GM21529 (cell line): ENCODE data around the gene MMP10.
A peak's percentile ranks its signal among the peaks of the same experiment; 100 is the strongest.
"Not testable (repeated sequence)": the region's sequence is repeated elsewhere in the genome, so short reads cannot be mapped to it uniquely, and the experiment has no call there.

Experiments used
- ATAC-seq: cut with Tn5 transposase; IDR thresholded peaks from one replicate; pipeline ENCODE4 v1.9.1; 2021; ENCODE audit not compliant: unreplicated experiment

MMP10 gene

DNA sequence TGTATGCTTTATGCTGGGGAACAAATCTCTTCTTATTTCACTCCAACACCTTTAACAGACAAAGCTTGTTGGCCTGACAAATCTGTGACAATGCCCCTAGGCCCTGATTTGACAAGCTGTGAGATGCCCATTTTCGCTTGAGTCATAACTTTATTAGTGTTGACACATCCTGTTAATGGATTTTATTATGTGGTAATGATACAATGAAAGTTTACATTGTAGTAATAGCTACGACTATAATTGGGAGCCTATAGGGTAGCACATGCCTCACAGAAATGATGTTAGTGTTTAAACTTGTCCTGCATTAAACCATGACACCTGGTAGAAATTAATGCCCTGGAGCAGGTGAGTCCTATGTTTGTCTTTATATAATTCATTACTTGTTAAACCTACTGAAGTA is 3.3 kb upstream of the MMP10 start:
- no peak for ATAC-seq

DNA sequence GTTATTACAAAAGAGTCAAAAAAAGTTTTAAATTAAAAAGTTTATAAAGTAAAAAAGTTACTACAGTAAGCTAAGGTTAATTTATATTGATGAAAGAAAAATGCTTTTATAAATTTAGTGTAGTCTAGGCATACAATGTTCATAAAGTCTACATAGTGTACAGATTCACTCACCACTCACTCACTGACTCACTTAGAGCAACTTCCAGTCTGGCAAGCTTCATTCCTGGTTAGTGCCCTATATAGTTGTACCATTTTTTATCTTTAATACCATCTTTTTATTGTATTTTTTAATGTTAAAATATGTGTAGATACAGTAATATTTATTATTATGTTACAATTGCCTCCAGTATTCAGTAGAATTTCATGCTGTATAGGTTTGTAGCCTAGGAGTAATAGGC is 2.6 kb upstream of the MMP10 start:
- no peak for ATAC-seq

DNA sequence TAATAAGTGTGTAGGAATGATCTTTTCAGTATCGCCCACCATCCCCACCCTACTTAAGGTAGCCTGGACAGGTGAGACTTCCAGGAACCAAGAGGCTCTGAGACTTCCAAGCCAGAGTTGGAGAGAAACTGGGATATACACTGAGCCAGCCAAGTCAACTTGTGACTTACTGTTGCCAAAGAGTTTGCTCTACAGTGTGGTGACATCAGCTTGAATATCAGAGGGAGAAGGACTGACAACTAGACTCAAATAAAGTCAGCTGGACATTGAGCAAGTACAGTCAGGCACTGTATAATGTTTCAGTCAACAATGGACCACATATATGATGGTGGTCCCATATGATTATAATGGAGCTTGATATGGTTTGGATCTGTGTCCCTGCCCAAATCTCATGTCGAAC is 1.2 kb upstream of the MMP10 start:
- no peak for ATAC-seq

DNA sequence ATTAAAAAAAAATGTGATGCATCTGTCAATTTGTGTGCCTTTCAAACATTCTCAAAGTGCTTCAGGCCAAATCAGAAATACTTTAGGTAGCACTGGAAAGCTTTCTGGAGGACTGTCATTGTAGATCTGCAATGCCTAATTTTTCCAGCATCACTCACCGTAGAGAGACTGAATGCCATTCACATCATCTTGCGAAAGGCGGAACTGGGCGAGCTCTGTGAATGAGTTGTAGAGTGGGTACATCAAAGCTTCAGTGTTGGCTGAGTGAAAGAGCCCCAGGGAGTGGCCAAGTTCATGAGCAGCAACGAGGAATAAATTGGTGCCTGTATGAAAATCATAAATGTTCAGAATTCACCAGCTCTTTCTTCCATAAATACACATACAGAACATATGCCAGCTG is 4.0 kb downstream of the MMP10 start:
- ATAC-seq, result no peak

DNA sequence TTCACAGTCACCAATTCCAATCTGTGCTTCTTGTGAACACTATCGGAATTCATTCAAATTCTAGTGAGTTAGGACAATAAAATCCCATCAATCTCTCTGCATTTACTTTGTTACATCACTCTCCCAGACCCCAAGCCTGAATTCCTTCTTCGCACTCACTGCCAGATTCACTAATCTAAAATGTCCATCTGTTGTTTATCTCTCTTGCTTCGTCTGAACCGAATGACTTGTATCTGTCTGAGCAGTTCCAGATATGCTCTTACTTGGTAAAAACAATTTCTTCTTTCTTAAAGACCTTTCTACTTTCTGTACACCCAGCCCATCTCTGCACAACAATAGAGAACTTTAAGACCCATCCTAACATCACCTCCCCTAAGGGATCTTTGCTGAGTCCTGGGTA is 7.0 kb downstream of the MMP10 start:
- ATAC-seq, result no peak

DNA sequence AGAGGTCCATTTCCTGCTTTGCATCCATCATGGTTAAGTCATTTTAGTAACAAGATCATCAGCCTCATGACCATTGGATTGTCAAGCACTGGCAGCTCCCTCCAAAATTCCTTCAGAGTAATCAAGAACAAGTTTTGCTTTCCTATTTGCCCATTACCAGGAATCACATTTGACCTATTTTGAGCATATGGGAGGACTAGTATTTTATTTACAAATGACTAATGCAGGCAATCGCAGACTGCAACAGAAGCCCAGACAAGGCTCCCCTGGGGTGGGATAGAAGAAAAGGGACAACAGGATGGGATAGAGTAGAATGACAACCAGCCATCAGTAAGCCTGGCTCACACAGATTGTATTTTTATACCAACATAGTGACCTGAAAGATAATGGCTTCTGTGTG is 9.1 kb downstream of the MMP10 start:
- ATAC-seq, result no peak

DNA sequence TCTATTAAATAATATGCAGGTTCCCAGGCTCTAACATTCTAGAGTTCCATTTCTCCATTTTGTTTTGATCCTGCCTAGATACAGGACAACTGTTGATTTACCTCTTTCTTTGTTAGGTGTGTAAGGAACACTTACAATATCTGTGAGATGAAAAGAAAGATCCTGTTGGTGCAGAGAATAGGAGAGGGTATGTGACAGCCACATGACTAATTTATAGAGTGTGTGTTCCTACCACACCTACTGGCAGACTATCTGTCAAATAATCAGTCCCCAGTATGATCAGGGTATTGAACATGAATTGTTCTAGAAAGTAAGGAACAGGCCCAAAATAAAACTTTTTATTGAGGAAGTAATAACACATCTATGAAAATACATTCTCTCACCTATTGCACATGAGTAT is 10.2 kb downstream of the MMP10 start:
- ATAC-seq, result no peak

DNA sequence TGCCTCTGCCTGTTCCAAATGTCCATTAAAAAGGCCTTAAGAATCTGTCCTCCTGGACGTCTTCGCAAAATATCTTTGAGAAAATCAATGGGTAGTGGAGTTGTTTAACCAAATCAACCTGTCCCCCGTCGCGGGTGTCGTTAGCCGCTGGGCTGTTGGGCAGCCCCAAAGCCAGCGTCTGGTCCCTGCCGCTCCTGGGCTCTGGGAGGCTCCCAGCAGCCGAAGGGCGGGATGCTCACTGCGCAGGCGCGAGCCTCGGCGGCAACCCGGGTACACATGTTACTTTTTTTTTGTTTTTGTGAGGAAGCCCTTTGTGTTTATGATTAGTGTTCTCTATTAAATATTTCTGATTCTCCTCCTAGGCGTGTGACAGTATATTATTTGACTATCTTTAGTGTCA is 12.6 kb downstream of the MMP10 start:
- ATAC-seq, result no peak

DNA sequence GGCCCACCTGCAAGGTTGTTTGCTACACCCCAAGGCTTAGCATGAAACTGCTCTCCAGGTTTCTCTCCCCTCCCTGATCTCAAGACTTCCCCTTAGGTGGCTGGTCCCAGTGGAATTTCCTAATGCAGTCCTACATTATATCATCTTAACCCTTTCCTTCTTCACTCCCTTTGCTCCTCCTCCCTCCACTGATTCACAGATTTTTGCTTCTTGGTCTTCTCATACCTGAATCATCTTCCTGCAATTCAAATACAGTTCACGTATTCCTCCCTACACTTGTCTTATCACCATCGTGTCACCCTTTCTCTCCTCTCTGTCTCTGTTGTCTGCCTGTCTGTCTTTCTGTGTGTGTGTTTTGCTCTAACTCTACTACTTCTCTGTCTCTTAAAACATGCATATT is 17.0 kb downstream of the MMP10 start:
- no peak for ATAC-seq

DNA sequence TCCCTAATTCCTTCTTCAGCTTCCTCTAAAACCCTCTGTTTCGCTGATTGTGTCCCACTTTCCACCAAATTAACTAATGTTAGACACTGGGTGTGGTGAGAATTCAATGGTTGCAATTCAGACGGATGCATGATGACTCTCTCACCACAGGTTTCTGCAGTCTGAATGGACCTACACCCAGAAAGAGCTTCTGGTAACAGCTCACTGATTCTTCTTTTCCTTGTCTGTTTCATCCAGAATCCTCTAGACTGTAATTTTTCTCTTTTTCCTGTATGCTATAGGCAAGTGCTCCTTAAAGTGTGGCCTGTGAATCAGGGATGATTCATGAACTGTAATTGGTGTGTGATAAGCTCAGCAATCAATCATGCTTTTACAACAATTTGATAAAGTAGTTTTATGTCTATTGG is 18.1 kb downstream of the MMP10 start:
- no peak for ATAC-seq

DNA sequence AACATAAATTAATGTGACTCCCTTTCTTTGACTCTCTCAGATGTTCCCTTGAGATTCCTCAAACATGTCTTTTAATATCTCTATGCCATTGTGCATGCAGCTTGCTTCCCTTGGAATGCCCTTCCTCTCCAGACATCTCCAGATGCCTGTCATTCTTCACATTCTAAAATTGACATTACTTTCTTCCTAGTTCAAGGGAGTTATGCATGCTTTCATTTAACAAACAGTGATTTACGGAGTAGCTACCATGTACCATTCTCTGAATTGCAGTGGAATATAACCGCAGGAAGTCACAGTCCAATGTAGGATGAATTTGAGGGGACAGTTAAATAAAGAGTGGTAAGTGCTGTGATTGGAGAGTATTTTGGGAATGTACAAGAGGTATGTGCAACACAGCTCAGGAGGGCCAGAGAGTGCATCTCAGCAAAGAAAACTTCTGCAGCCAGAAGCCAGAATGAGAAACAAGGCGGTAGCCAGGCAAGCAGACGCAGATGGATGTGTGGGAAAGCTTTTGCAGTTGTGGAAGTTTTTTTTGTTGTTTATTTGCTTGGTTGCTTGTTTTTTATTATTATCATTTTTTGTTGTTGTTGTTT is 18.7 kb downstream of the MMP10 start:
- no peak for ATAC-seq

DNA sequence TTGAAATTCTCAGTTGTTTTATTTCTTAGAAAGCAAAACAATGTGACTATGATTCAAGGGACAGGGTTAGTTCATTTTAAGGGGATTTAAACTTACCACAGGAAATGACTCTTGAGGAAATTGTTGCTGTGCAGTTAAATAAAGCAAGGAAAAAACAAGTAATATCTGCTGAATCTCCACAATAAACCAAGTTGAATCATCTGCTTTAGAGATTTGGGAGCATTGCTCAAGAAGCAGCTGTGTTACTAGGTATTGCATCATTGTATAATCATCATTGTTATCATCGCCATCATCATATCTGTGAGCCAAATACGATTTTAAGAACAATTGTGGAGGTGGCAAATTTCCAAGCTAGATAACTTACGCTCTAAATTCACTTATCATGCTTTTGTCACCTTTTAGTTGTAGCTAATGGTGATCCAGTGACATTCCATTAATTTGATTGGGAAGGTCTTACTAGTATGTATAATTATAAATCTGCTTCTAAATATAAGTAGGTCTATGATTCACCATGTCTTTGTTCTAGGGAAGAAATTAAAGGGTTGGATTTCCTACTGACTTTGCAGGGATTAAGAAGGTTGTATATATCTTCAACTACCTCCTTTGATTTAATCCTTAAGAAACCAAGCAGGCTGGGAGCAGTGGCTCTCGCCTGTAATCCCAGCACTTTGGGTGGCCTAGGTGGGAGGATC is 19.9 kb downstream of the MMP10 start:
- no peak for ATAC-seq

DNA sequence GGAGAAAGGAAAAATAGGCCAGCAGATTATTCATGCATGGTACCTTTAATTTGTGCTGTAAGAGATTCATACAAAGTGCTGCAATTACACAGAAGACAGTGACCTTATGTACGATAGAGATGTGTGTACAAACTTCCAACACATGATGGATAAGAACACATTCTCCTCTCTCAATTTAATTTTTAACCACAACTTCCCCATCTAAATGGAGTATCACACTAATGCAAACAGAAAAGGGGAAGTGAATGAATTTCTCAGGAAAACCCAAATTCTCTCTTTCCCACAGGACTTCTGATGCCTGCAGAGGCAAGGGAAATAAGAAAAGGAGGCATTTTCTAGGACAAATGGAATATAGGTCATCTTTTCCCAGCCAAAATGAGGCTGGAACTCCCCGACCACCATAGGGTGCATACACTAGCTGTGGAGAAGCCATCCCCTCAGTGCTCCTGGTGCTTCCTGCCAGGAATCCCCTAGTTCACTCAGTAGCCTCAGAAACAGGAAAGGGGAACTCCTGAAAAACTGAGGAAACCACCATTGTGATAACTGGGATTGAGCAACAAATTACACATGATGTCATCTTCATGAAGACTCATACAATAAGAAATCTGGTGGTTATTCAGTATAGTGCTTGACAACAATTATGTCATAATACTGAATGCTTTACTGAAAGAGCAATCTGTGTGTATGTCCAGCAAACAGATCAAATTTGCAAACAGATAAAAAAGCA is 22.4 kb downstream of the MMP10 start:
- ATAC-seq, result no peak

DNA sequence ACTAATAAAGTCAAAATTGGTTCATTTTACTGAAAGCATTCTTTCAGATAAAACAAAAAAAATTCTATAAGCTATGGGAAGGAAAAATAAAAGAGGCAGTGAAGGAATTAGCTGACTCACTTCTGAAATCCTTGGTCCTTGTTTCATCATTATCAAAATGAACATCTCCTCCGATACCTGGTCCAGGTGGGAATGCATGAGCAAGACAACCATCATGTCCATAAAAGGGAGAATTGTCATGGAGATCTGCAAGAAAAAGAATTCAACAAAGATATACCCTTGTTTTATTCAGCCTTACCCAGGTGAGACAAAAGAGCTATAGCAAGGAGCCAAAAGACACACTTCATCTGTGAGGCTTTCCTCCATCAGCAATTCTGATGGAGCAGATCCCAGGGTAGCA is 27.2 kb downstream of the MMP10 start:
- no peak for ATAC-seq

DNA sequence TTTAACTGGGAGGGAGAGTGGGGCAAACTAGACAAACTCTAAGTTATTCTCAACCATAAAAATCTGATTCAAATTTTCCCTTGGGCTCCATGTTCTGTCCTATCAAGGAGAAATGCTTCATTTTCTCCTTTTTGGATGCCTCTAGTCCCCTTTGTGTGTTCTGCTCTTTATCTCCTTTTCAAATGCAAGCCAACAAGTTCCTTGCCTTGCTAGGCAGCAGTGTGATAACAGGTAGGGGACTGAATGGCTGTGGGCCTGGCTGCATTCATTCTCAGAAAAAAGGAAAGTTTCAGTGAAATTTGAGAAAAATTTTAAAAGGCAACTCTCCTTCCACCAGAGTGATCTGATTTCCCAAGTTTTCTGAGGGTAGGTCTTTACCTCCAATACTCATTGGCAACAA is 28.8 kb downstream of the MMP10 start:
- ATAC-seq, result no peak

DNA sequence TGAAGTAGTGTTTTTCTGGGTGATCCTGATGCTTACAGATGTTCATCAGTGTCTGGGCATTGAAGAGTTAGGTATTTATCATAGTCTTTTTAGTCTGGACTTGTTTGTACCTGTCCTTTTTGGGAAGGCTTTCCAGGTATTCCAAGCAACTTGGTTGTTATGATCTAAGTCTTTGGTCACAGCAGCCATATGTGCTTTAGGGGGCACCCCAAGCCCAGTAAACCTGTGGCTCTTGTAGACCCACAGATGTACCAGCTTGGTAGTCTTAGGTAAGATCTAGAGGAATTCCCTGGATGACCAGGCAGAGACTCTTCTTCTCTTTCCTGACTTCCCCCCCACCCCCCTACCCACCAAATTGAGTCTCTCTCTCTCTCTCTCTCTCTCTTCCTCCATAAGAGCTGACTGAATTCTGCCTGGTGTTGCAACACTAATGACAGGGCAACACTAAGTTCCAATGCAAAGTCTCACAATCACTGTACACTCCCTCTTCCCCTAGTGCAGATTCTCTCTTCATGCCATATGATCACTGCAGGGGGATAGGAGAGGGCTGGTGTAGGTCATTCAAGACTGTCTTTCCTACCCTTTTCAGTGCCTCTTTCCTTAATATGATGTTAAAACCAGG is 31.2 kb downstream of the MMP10 start:
- no peak for ATAC-seq

DNA sequence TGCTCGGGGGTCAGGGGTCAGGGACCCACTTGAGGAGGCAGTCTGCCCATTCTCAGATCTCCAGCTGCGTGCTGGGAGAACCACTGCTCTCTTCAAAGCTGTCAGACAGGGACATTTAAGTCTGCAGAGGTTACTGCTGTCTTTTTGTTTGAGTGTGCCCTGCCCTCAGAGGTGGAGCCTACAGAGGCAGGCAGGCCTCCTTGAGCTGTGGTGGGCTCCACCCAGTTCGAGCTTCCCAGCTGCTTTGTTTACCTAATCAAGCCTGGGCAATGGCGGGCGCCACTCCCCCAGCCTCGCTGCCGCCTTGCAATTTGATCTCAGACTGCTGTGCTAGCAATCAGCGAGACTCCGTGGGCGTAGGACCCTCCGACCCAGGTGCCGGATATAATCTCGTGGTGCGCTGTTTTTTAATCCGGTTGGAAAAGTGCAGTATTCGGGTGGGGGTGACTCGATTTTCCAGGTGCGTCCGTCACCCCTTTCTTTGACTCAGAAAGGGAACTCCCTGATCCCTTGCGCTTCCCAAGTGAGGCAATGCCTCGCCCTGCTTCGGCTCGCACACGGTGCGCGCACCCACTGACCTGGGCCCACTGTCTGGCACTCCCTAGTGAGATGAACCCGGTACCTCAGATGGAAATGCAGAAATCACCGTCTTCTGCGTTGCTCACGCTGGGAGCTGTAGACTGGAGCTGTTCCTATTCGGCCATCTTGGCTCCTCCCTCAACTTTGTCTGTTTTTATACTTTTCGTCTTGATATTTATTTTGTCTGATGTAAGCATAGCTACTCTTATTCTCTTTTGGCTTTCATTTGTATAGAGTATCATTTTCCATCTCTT is 33.5 kb downstream of the MMP10 start:
- ATAC-seq, result not testable (repeated sequence)

DNA sequence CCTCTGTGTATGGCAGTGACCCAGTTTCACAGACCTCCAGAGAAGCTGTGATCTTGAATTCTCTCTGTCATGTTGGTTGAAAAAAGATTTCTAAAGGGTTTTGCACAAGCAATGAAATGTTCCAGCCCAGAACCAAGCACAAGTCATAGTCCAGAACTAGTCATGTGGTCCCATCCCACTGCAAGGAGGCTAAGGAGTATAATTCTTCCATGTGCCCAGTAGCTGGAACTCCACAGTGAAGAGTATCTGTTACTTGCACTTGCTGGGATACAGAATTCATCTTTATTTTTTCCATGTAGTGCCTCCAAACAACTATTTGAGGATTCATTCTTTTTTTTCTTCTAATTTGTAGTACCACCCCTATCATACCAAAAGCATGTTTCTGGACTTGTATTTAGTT is 45.8 kb downstream of the MMP10 start:
- ATAC-seq, result no peak

DNA sequence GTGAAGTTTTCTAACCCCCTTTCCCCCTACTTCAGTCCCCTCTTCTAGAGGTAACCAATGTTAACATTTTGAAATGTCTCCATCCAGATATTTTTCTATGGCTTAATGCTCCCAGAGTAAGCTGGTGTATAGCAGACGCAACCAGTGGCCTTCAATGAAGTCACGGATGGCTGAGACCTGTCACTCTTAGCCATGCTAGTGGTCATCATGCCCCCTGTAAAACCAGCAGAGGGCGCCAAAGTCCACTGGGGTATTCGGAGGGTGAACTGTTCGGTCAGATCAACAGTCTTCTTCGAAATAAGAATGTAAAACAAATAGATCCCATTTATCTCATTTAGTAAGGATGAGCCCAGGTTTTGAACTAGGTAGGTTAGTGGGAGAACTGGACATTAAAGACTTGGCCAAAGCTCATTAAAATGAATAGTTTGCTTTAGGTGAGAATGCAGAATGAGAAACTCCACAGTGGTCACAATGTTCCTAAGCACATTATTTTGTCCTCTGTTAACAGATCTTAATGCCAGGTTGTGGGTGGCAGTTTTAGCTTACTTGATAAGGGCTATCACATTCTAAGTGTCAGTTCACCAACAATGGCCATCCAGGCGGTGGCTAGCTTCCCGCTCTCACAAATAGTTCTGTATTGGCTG is 47.1 kb downstream of the MMP10 start:
- ATAC-seq, result peak; percentile 97

DNA sequence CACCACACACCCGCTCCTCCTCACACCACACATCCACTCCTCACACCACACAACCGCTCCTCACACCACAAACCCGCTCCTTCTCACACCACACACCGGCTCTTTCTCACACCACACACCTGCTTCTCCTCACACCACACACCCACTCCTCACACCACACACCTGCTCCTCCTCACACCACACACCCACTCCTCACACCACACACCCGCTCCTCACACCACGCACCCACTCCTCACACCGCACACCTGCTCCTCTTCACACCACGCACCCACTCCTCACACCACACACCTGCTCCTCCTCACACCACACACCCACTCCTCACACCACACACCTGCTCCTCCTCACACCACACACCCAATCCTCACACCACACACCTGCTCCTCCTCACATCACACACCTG is 49.5 kb downstream of the MMP10 start:
- ATAC-seq, result not testable (repeated sequence)
